ENCODE data around the gene NCAPG2.

The NCAPG2 gene

DNA sequence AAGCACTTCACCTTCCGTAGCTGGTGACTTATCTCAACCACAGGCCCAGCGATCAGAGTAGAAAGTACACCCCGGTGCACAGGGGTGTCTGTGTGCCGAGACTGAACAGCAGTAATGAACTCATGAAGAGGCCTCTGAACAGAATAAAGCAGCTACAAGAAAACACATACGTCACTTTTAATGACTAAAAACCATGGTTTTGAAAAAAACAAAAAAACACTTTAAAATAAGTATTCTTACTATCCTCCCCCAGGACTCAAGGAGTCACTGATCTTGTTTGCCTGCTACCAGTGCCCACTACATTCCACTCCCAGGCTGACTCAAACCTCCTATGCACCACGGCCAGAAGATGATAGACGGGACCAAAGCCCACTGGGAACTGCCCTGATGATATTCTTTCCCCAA, 53.8 kb downstream of the NCAPG2 start:
- no peak for DNase-seq
- Histone ChIP-seq H2AFZ (ENCODE audit: low read depth, low read length) (no peak overlapping the region), H3K4me3 (ENCODE audit: low read depth in 1 of 2, low read length in 2 of 2) (no peak overlapping the region), H3K9me3 (ENCODE audit: insufficient read depth, low read length, severe bottlenecking) (no peaks in the 10 kb centered on the region), H3K27ac (ENCODE audit: low read length) (no peak overlapping the region), H3K9ac (ENCODE audit: low read depth, low read length) (no peak overlapping the region), H3K27me3 (ENCODE audit: insufficient read depth, low read length, poor library complexity) (no peaks in the 10 kb centered on the region), H3K36me3 (ENCODE audit: insufficient read depth, low read length) (peaks cover 97% of the 10 kb centered on the region), H3K4me2 (ENCODE audit: insufficient read depth, low read length) (no peak overlapping the region), H3K79me2 (ENCODE audit: insufficient read depth, low read length) (peaks cover 23% of the 10 kb centered on the region), H4K20me1 (ENCODE audit: insufficient read depth, low read length) (peaks cover 14% of the 10 kb centered on the region), H3K4me1 (ENCODE audit: insufficient read depth, low read length) (no peaks in the 10 kb centered on the region)
- no peak for ATAC-seq (ENCODE audit: insufficient read depth, low read depth)
- no peak for TF ChIP-seq EZH2 (IDR thresholded peaks at IDR 0.05; ENCODE audit: borderline replicate concordance, low read depth, low read length, severe bottlenecking)
- no peak for TF ChIP-seq CTCF (IDR thresholded peaks at IDR 0.05; ENCODE audit: borderline replicate concordance, extremely low read depth, low read length, poor library complexity, severe bottlenecking)

GRCh38 chr7:158649279-158649678, 55.3 kb downstream of the NCAPG2 start:
- Histone ChIP-seq H3K27me3 (ENCODE audit: insufficient read depth, low read length, poor library complexity) (no peaks in the 10 kb centered on the region), H3K36me3 (ENCODE audit: insufficient read depth, low read length) (peaks cover 97% of the 10 kb centered on the region), H4K20me1 (ENCODE audit: insufficient read depth, low read length) (peaks cover 7% of the 10 kb centered on the region), H3K4me3 (ENCODE audit: low read depth in 1 of 2, low read length in 2 of 2) (no peak overlapping the region), H3K9ac (ENCODE audit: low read depth, low read length) (no peak overlapping the region), H3K27ac (ENCODE audit: low read length) (no peak overlapping the region), H3K79me2 (ENCODE audit: insufficient read depth, low read length) (peaks cover 23% of the 10 kb centered on the region), H3K4me2 (ENCODE audit: insufficient read depth, low read length) (no peak overlapping the region), H3K9me3 (ENCODE audit: insufficient read depth, low read length, severe bottlenecking) (no peaks in the 10 kb centered on the region), H2AFZ (ENCODE audit: low read depth, low read length) (no peak overlapping the region), H3K4me1 (ENCODE audit: insufficient read depth, low read length) (no peaks in the 10 kb centered on the region)
- no peak for ATAC-seq (ENCODE audit: insufficient read depth, low read depth)
- TF ChIP-seq EZH2 (IDR thresholded peaks at IDR 0.05; ENCODE audit: borderline replicate concordance, low read depth, low read length, severe bottlenecking) (no peak), CTCF (IDR thresholded peaks at IDR 0.05; ENCODE audit: borderline replicate concordance, extremely low read depth, low read length, poor library complexity, severe bottlenecking) (no peak)
- no peak for DNase-seq

GRCh38 chr7:158648787-158649186, 55.8 kb downstream of the NCAPG2 start:
- Histone ChIP-seq H2AFZ (ENCODE audit: low read depth, low read length) (no peak overlapping the region), H3K4me2 (ENCODE audit: insufficient read depth, low read length) (no peak overlapping the region), H3K36me3 (ENCODE audit: insufficient read depth, low read length) (peaks cover 97% of the 10 kb centered on the region), H3K4me1 (ENCODE audit: insufficient read depth, low read length) (no peaks in the 10 kb centered on the region), H3K9me3 (ENCODE audit: insufficient read depth, low read length, severe bottlenecking) (no peaks in the 10 kb centered on the region), H3K9ac (ENCODE audit: low read depth, low read length) (no peak overlapping the region), H4K20me1 (ENCODE audit: insufficient read depth, low read length) (peaks cover 7% of the 10 kb centered on the region), H3K27ac (ENCODE audit: low read length) (no peak overlapping the region), H3K79me2 (ENCODE audit: insufficient read depth, low read length) (peaks cover 23% of the 10 kb centered on the region), H3K27me3 (ENCODE audit: insufficient read depth, low read length, poor library complexity) (no peaks in the 10 kb centered on the region), H3K4me3 (ENCODE audit: low read depth in 1 of 2, low read length in 2 of 2) (no peak overlapping the region)
- TF ChIP-seq EZH2 (IDR thresholded peaks at IDR 0.05; ENCODE audit: borderline replicate concordance, low read depth, low read length, severe bottlenecking), result no peak
- no peak for TF ChIP-seq CTCF (IDR thresholded peaks at IDR 0.05; ENCODE audit: borderline replicate concordance, extremely low read depth, low read length, poor library complexity, severe bottlenecking)
- DNase-seq, result no peak
- ATAC-seq (ENCODE audit: insufficient read depth, low read depth), result no peak

- DNase-seq (no peak), ATAC-seq (ENCODE audit: insufficient read depth, low read depth) (no peak)
- peaks cover 7% of the 10 kb centered on the region for H4K20me1 ChIP-seq (ENCODE audit: insufficient read depth, low read length)
- H3K27me3 ChIP-seq (ENCODE audit: insufficient read depth, low read length, poor library complexity), result no peaks in the 10 kb centered on the region
- peaks cover 98% of the 10 kb centered on the region for H3K36me3 ChIP-seq (ENCODE audit: insufficient read depth, low read length)
- no peak for TF ChIP-seq CTCF (IDR thresholded peaks at IDR 0.05; ENCODE audit: borderline replicate concordance, extremely low read depth, low read length, poor library complexity, severe bottlenecking)
- no peak for TF ChIP-seq EZH2 (IDR thresholded peaks at IDR 0.05; ENCODE audit: borderline replicate concordance, low read depth, low read length, severe bottlenecking)
- no peaks in the 10 kb centered on the region for H3K9me3 ChIP-seq (ENCODE audit: insufficient read depth, low read length, severe bottlenecking)
- H3K4me2 ChIP-seq (ENCODE audit: insufficient read depth, low read length), result no peak overlapping the region
- H3K9ac ChIP-seq (ENCODE audit: low read depth, low read length), result no peak overlapping the region
- no peaks in the 10 kb centered on the region for H3K4me1 ChIP-seq (ENCODE audit: insufficient read depth, low read length)
- no peak overlapping the region for H3K4me3 ChIP-seq (ENCODE audit: low read depth in 1 of 2, low read length in 2 of 2)
- no peak overlapping the region for H3K27ac ChIP-seq (ENCODE audit: low read length)
- H3K79me2 ChIP-seq (ENCODE audit: insufficient read depth, low read length), result peaks cover 23% of the 10 kb centered on the region
- H2AFZ ChIP-seq (ENCODE audit: low read depth, low read length), result no peak overlapping the region
These were observed 56.4 kb downstream of the NCAPG2 start for GRCh38 chr7:158648168-158648567.
